ENCODE results near the gene RGS7.

The RGS7 gene

GRCh38 chr1:240968864-240969263, 388.1 kb downstream of the RGS7 start:
- no peak for DNase-seq

DNA sequence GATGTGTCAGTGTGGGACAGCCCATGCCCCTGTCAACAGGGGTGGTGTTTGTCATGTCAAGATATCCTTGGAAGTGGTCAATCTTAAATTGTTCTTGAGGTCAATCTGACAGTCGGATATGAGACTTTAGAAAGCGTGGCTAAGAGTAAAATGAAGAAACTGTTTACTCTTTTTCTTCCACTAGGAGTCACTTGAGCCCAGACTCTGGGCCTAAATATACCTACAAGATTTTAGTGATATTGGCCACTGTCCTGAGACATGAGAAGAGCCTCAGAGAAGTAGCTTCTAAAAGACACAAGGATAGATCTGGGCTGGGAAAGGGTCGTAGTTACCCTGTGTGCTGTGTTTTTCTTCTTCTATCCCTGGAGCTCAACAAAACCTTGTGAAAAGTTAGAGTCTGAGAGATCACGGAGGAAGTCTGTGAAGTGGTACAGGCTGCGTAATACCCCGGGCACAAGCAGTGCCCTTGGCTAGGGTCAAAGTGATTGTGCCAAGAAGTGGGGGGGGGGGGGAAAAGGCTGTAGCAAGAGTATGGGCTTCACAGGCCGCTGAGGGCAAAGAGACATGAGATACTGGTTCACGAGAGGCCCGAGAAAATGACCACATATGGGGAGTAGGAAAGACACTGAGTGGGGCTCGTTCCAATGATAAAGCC, 389.8 kb downstream of the RGS7 start:
- DNase-seq, result no peak

DNA sequence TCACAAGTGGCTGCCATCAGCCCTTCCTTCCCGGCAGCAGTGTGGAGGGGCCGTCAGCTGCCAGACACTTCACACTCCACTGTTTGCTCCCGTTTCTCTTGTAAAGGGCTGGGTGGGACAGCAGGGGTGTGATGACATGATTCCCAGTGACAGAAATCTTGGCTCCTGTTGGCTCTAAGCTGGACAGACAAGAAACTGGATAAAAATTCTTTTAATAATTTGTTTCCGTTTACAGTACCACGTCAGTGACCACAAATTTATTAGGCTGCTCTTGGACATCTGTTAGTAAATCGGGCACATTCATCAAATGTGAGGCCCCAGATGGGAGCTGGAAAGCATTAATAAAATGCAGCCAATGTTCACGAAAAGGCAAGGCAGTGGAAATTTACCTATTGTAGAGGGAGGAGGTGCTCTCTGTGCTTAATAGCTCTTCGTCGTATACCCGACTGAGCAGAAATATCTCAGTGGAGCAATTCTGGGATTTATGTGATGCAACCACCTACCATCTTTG, 391.4 kb downstream of the RGS7 start:
- no peak for DNase-seq

GRCh38 chr1:240962086-240962485, 394.9 kb downstream of the RGS7 start:
- no peak for DNase-seq

DNA sequence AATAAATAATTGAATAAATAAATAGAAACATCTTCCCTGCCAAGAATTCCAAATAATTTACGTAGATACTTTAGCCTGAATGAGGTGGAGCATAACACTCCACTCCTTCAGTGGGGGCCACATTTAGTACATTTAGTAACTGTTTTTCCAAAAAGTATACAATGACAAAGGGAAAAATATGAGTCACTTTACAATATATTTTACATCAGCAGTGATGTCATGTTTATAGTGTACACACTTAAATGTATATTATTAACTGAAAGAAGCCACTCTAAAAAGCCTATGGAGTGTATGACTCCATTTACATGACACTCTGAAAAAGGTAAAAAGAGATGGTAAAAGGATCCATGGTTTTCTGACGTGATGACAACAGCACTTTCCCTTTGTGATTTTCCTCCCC, 400.6 kb downstream of the RGS7 start:
- no peak for DNase-seq

- no peak for DNase-seq
These were observed 401.0 kb downstream of the RGS7 start for GRCh38 chr1:240956020-240956419.

DNA sequence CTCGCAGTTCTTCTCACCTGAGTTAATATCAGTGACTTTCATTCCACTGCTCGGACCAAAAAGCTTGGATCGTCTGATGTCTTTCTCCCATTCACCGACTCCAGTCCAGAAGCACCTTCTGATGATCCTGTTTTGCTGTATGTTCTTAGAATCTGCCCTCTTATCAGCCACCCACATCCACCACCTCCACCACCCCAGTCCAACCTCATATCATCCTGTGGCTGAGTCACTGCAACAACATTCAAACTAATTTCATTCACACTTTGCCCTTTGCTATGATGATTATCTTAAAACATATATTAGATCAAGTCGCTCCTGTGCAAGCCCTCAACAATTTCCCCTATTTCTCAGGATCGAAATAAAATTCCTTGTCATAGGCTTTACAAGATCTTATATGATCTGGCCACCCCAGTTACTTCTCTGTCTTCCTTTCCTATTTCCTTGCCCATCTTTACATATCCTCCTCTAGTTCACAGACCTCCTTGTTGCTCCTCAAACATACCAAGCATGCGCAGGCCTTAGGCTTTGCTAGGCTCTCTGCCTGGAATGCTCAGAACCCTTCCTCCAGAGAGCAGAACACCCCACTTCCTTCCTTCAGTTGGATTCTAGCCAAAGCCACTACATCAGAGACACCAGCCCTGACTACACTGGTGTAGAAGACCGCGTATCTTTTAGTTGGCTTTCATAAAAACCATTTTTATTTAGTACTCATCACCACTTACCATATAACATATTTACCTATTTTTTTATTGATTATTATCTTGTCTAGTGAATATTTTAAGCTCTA, 409.4 kb downstream of the RGS7 start:
- no peak for DNase-seq

DNA sequence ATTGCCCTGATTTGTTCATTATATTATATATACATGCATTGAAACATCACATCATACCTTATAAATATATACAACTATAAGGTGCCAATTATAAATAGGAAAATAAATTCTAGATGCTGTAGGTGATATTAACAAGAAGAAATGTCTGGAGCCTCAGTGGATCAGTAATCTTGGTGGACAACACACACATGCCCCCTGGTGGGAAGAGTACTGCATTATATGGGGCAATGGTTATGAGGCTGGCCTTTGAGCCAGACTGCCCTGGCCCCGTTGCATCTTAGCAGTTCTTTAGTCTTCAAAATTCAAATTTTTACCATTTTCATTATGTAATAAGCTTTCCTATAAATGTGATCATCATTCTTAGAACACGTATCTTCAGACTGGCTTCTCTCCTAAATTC, 410.1 kb downstream of the RGS7 start:
- no peak for DNase-seq

- no peak for DNase-seq
These were observed 414.1 kb downstream of the RGS7 start for GRCh38 chr1:240942901-240943300.

DNA sequence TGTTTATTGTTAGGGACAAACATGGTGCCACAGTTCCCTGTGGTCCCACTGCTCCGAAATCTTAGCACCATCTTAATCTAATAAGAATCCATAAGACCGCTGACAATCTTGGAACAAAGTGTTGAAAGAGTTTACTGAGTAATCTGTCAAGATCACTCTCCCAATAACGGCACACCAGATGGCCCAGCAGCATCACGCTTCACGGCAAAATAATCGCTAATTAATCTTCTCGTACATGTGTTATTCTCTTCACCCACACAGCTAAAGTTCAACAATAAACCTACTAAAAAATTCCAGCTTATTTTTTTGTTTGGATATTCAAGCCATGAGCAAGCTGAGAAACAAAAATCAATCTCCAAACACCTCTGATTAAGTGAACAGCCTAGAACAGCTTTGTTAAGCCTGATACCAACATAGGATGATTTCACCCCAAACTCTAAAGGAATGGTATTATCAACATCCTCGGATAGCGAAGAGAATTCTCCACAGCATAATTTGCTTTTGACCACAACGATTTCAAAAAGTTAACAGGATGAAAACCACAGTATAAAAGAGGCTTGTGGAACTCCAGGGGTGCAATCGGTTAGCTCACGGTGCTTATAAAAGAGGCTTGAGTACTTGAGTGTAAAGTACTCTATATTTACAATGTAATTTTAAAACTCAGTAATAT, 415.2 kb downstream of the RGS7 start:
- no peak for DNase-seq

- no peak for DNase-seq
These were observed 419.9 kb downstream of the RGS7 start for GRCh38 chr1:240936911-240937668.

DNA sequence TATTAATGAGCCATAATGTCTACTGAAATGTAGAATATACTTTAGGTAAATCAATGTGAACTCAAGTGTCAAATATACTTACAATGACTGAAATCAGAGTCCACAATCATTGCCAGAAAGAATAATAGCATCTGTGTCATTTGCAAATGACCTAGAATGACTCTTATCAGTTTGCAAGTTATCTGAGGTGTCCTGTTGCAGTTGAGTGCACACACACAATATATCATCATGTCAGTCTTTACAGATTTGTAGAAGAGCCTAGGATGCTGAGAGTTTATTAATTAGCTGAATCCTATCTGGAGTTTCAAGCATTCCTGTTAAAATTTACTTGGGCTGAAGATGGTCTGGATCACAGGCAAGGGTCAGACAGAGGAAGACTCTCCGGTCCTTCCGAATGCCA, 421.1 kb downstream of the RGS7 start:
- no peak for DNase-seq

GRCh38 chr1:240931031-240931430, 426.0 kb downstream of the RGS7 start:
- DNase-seq, result no peak

DNA sequence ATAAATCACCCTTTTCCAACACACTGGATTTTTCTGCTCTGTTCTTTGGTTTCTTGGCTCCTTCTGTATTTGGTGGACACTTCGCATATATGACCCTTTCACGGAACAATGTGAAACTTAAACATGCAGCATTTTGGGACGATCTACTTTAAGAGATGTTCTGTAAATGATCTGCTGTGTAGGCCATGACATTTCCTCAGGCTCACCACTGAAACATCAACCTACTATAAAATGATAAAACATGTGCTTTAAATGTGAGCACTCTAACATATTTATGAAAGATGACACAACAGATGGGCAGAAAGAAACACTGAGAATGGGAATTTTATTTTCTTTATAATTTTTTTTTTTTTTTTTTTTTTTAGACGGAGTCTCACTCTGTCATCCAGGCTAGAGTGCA, 428.7 kb downstream of the RGS7 start:
- no peak for DNase-seq

DNA sequence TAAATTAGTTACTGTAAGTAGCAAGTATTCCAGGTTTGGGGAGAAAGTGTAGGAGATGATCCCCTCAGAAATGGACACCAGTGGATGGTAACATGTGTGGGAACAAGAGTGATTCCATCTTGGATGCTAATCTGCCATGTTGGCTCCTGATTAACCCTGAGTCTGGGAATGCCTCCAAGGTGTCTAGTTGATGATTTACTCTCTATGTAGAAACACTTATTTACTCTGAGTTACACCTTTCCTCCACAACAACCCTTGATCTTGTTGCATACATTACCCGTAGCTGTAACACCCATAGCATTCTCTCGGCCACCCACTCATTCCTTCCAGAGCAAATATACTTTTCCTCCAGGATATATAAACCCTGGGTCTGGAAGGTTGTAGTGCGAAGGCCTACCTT, 429.2 kb downstream of the RGS7 start:
- DNase-seq, result no peak

DNA sequence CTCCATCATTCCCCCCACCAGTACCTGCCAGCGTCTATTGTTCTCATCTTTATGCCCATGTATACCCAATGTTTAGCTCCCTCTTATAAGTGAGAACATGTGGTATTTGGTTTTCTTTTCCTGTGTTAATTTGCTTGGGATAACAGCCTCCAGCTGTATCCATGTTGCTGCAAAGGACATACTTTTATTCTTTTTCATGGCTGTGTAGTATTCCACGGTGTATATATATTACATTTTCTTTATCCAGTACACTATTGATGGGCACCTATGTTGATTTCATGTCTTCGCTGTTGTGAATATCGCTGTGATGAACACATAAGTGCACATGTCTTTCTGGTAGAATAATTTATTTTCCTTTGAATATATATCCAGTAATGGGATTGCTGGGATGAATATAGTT, 431.7 kb downstream of the RGS7 start:
- no peak for DNase-seq

DNA sequence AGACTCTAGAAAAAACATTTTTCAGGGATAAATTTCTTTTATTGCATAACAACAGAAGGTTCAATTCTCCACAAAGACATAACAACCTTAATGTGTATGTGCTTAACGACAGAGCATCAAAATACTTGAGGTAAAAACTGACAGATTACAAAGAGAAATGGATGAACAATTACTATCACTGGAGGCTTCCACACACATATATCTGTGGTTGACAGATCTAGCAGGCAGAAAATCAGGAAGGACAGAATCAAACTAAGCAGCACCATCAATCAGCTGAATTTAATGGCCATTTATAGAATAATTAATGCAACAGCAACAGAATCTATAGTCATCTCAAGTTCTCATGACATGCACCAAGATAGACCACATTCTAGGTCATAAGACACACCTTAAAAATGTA, 439.0 kb downstream of the RGS7 start:
- DNase-seq, result no peak

DNA sequence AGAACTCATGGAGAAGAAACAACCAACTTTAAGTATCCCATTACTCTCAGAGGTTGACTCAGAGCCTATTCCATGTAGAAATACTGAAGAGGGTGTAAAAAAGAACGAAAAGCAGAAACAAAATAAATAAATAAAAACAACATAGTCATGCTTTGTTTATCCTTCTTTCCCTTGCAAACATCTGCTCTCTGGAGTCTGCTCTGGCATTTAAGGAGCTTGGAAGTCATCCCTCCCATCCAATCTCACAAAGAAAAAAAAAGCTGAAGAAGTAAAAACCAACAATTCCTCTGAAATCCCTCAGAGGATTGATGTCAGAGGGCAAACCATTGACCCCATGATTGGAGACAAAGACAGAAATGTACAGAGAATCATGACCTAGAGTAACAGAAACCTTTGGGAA, 442.5 kb downstream of the RGS7 start:
- DNase-seq, result no peak

DNA sequence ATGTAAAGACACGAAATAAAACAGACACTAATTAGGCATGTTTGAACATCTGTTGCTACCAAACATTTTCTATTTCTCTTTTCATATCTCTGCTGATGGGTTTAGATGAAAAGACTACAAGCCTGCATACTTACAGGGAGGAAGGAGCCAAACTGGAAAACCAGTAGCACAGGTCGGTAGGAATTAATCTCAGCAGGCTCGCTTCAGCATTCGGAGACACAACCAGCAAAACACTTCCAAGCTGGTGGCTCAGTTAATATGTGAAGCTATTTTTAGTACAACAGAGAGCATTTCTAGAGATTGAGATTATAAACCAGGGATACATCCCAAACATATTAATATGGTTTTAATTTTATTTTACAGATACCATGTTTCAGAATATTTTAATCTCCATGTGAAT, 444.2 kb downstream of the RGS7 start:
- no peak for DNase-seq

DNA sequence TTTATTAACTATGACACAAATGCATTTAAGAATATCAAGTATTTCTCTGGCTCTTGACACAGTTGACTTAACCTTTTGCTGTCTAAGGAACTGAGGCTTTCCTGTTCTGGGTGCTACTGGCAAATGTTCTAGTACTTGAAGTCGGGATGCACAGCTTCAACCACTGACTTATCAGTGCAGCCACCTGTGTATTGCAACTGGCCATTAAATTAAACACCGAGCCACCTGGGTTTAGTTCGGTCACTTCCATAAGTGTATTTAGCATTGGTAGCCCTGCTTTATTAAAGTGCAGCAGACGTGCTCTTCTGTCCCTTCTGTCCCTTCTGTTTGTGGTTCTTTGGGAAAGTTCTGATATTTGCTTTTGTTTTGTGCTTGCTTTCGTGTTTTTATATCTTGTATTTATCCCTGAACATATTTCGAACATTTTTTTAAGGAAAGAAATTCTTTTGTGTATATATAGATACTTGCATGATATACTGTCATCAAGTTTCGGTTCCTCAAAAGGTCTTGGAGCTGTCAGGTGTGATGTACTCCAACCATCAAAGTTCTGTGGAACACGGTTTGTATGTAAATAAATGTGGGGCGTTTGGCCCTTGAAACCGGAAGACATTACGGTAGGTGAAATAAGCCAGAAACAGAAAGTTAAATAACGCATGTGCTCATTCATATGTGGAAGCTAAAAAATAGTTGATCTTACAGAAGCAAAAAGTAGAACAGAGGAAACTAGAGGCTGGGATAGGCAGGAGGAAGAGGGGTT, 447.1 kb downstream of the RGS7 start:
- no peak for DNase-seq

GRCh38 chr1:240906477-240906876, 450.5 kb downstream of the RGS7 start:
- DNase-seq, result no peak

GRCh38 chr1:240905225-240905765, 451.7 kb downstream of the RGS7 start:
- no peak for DNase-seq
